Motor neuron (in vitro differentiated cells): ENCODE data around the gene SIRPD. TPM values are rescaled to one million over a fixed set of nuclear protein-coding genes. Genes with fewer than 3 reads are reported as not detected.

Experiments
- ATAC-seq, 8 experiments: fragments of 200-7000 bp; cut with Tn5 transposase; replicated peaks in 6 of 8; 2 replicates each; pipeline ENCODE4 v1.8.0; 2021; ENCODE audit warnings: mild to moderate bottlenecking in 8 of 8, moderate library complexity in 8 of 8
- H3K27ac ChIP-seq, 2 donors: fragments of 250-450 bp; sonication (Bioruptor Pico); 2 replicates each; pipeline ENCODE4 v1.9.0; 2021; ENCODE audit warnings: antibody characterized with exemption in 2 of 2, mild to moderate bottlenecking in 2 of 2, moderate library complexity in 1 of 2
- H3K4me1 ChIP-seq, 2 donors: fragments of 250-450 bp; sonication (Bioruptor Pico); replicated peaks in 1 of 2; 2 replicates each; pipeline ENCODE4 v1.6.1; 2021; ENCODE audit warnings: antibody characterized with exemption in 2 of 2, mild to moderate bottlenecking in 2 of 2, moderate library complexity in 1 of 2
- H3K4me3 ChIP-seq, 5 donors: fragments of 250-450 bp; sonication (Bioruptor Pico); 2 replicates each; pipeline ENCODE4 v1.9.0; 2021; ENCODE audit warnings: antibody characterized with exemption in 5 of 5, mild to moderate bottlenecking in 5 of 5, moderate library complexity in 4 of 5
- WGBS, 10 experiments: fragments of 450-650 bp; shearing (Covaris generic); methylation state at CpG; one replicate each; pipeline ENCODE4 v1.0.0; 2022; 5-methylcytosine and 5-hydroxymethylcytosine counted together
- in situ Hi-C, 9 experiments: fragments of 400-800 bp; cut with MboI; loops; one replicate each; pipeline ENCODE4 v1.15.0; 2021; ENCODE audit warnings: low sequenced_read_pairs in 9 of 9, low pct_unique_long_range_greater_than_20kb in 2 of 9; ENCODE audit not compliant: unreplicated experiment in 9 of 9
- total RNA-seq, 8 experiments: library from RNA; unstranded; fragments of 300-600 nt; gene quantifications; 2 replicates each; pipeline versions ENCODE4 v1.2.3 to v1.2.4, GENCODE V29; 2022

SIRPD gene
- total RNA-seq, 8 experiments from 2014 or later, result 0.13 to 0.28 (median 0.17) TPM; not detected in 4

DNA sequence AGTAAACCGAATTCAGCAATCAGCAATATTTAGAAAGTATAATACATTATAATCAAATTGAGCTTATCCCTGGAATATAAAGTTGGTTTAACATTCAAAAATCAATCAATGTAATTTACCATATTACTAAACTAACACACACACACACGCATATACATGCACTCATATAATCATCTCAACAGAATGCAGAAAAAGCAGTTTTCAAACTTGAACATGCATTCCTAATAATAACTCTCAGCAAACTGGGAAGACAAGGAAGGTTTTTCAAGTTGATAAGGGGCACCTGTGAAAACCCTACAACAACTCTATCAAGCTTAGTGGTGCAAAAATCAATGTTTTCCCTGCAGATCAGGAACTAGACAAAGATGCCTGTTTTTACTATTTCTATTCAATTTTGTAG lies 70.9 kb downstream of the SIRPD start:
- in situ Hi-C loops, result no loop called here

DNA sequence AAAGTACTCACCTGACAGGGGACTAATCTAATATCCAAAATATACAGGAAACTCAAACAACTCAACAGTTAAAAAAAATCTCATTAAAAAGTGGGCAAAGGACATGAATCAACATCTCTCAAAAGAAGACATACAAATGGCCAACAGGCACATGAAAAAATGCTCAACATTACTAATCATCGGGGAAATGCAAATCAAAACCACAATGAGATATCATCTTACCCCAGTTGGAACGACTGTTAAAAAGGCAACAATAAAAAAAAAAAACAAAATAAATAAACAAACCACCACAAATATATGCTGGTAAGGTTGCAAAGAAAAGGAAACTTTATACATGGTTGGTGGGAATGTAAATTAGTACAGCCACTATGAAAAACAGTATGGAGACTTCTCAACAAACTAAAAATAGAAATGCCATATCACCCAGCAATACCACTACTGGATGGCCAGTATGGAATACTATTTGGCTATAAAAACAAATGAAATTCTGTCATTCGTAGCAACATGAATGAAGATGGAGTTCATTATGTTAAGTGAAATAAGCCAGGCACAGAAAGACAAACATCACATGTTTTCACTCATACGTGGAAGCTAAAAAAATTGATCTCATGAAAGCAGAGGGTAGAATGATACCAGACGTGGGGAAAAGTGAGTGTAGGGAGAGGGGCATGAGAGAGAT lies 72.9 kb downstream of the SIRPD start:
- WGBS, 10 experiments, result 2 to 74% (median 47%) methylated on average over 2 to 5 of the region's 5 CpGs
- ATAC-seq, result peak in 3 of 8 experiments; percentile 79 to 93 (median 92)
- in situ Hi-C loops, result no loop called here

More for the DNA sequence above, 70.9 kb downstream of the SIRPD start:
- no peak overlapping the region for H3K27ac ChIP-seq
- H3K4me1 ChIP-seq, result no peaks in the 10 kb centered on the region
- no peak overlapping the region for H3K4me3 ChIP-seq
- 0 to 90% (median 56%) methylated on average over 1 to 2 of the region's 2 CpGs; no CpG with 5 or more reads in 1 of the 10 experiments for WGBS, 10 experiments
- no peak for ATAC-seq

More for the DNA sequence above, 72.9 kb downstream of the SIRPD start:
- Histone ChIP-seq H3K4me3 (no peak overlapping the region), H3K27ac (no peak overlapping the region), H3K4me1 (no peaks in the 10 kb centered on the region)

Other genes with a start within 250 kb of the SIRPD start
- gene SDCBP2, start 228.6 kb downstream of the SIRPD start, total RNA-seq, result 10 to 100 TPM in 1 of 8 experiments, 1 to 10 TPM in 7; 1.4 to 16.3 (median 2.8) TPM
- gene FKBP1A, start 164.7 kb downstream of the SIRPD start, total RNA-seq, result 100 to 1,000 TPM in 3 of 8 experiments, 10 to 100 TPM in 5; 49.8 to 222 (median 89.0) TPM
- 10 to 100 TPM; 40.7 to 65.6 (median 58.2) TPM for gene NSFL1C, start 90.9 kb downstream of the SIRPD start, total RNA-seq
- under 1 TPM in 6 of 8 experiments, not detected in 2; 0.08 to 0.85 (median 0.21) TPM for gene SIRPB2, start 66.3 kb downstream of the SIRPD start, total RNA-seq
- gene SIRPB1, start 62.3 kb upstream of the SIRPD start, total RNA-seq, result 1 to 10 TPM in 1 of 8 experiments, under 1 TPM in 5, not detected in 2; 0.05 to 1.0 (median 0.22) TPM
- under 1 TPM in 1 of 8 experiments, not detected in 7; 0.56 TPM for gene SIRPG, start 100.1 kb upstream of the SIRPD start, total RNA-seq